HUES6 (cell line): ENCODE measurements around the gene NUSAP1.
A peak's percentile ranks its signal among the peaks of the same experiment; 100 is the strongest.

Source experiments
- H3K27ac ChIP-seq: 2 replicates; pipeline ENCODE4 v1.7.0; 2013; ENCODE audit warnings: low read depth, mild to moderate bottlenecking, low read length, inconsistent platforms
- H3K27me3 ChIP-seq: 2 replicates; pipeline ENCODE4 v1.6.1; 2013; ENCODE audit warnings: low read length; ENCODE audit not compliant: control insufficient read depth, insufficient read depth
- H3K36me3 ChIP-seq: 2 replicates; pipeline ENCODE4 v1.6.1; 2013; ENCODE audit warnings: low read length; ENCODE audit not compliant: control insufficient read depth, insufficient read depth
- H3K4me1 ChIP-seq: 2 replicates; pipeline ENCODE4 v1.6.1; 2013; ENCODE audit warnings: low read length; ENCODE audit not compliant: control insufficient read depth, insufficient read depth
- H3K4me3 ChIP-seq: 2 replicates; pipeline ENCODE4 v1.5.1; 2013; ENCODE audit warnings: low read depth, low read length
- H3K9ac ChIP-seq: one replicate; pipeline ENCODE4 v1.6.1; 2013; ENCODE audit warnings: mild to moderate bottlenecking, low read length
- H3K9me3 ChIP-seq: 2 replicates; pipeline ENCODE4 v1.6.1; 2013; ENCODE audit warnings: low read depth, low read length; ENCODE audit not compliant: control insufficient read depth, insufficient read depth

Gene NUSAP1

DNA sequence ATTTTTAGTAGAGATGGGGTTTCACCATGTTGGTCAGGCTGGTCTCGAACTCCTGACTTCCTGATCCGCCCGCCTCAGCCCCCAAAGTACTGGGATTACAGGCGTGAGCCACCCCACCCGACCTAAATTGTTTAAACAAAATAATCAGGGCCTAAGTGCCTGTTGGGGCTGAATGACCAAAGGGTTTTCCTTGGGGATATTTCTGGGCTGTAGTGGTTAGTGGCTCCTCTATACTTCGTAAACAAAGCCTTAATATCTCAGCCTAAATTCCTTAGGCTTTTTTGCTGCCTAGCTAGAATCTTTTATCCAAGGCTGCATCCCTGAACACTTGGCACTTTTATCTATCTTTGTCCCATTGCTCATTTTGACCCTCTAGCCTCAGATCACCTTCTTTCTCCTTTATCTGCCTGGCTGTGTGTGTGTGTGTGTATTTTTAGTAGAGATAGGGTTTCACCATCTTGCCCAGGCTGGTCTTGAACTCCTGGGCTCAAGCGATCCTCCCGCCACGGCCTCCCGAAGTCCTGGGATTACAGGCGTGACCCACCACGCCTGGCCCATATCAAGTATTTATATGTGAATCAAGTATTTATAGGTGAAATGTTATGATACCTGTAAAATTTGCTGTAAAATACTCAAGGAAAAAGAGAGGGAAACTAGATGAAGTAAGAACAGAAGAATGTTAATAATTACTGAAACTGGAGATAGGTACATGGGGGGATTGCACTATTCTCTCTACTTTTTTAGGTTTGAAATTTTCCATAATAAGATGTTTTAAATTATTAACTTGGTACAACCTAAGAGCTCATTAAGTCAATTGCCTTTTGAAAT is 1.8 kb downstream of the NUSAP1 start:
- Histone ChIP-seq H3K9ac (peak overlapping the region; percentile 27), H3K27ac (no peak overlapping the region), H3K4me1 (no peaks in the 10 kb centered on the region), H3K4me3 (peak overlapping the region; percentile 91), H3K36me3 (peaks cover 22% of the 10 kb centered on the region), H3K9me3 (no peaks in the 10 kb centered on the region), H3K27me3 (no peaks in the 10 kb centered on the region)

DNA sequence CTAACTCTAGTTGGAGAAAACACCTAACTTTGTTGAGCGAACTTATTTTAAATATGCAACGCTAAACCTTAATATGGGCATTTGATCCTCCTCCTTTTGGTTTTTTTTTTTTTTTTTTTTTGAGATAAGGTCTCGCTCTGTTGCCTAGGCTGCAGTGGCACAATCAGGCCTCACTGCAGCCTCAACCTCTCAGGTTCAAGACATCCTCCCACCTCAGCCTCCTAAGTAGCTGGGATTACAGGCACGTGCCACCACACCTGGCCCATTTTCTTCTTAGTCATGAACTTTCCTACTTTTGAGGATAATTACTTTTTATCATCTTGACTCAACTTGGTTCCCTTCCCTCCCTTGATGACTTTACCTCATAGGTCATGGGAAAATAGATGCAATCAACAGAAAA is 3.9 kb downstream of the NUSAP1 start:
- no peaks in the 10 kb centered on the region for H3K4me1 ChIP-seq
- H3K9ac ChIP-seq: no peak overlapping the region
- peaks cover 41% of the 10 kb centered on the region for H3K36me3 ChIP-seq
- H3K9me3 ChIP-seq: no peaks in the 10 kb centered on the region
- no peak overlapping the region for H3K4me3 ChIP-seq
- no peaks in the 10 kb centered on the region for H3K27me3 ChIP-seq
- no peak overlapping the region for H3K27ac ChIP-seq

DNA sequence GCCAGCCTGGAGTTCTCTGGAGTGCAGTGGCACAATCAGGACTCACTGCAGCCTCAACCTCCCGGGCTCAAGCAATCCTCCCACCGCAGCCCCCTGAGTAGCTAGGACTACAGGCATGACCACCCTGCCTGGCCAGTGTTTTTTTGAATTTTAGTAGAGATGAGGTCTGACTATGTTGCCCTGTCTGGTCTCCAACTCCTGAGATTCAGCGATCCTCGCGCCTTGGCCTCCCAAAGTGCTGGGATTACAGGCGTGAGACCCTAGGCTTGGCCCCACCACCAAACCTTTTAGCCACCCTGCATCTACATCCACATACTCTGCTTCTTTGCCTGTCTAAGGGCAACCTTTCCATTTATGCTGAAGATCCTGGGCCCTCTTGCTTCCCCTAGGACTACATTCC is 4.4 kb downstream of the NUSAP1 start:
- H3K9ac ChIP-seq: no peak overlapping the region
- no peak overlapping the region for H3K27ac ChIP-seq
- H3K4me3 ChIP-seq: no peak overlapping the region
- H3K4me1 ChIP-seq: no peaks in the 10 kb centered on the region
- peaks cover 46% of the 10 kb centered on the region for H3K36me3 ChIP-seq
- no peaks in the 10 kb centered on the region for H3K9me3 ChIP-seq
- no peaks in the 10 kb centered on the region for H3K27me3 ChIP-seq

DNA sequence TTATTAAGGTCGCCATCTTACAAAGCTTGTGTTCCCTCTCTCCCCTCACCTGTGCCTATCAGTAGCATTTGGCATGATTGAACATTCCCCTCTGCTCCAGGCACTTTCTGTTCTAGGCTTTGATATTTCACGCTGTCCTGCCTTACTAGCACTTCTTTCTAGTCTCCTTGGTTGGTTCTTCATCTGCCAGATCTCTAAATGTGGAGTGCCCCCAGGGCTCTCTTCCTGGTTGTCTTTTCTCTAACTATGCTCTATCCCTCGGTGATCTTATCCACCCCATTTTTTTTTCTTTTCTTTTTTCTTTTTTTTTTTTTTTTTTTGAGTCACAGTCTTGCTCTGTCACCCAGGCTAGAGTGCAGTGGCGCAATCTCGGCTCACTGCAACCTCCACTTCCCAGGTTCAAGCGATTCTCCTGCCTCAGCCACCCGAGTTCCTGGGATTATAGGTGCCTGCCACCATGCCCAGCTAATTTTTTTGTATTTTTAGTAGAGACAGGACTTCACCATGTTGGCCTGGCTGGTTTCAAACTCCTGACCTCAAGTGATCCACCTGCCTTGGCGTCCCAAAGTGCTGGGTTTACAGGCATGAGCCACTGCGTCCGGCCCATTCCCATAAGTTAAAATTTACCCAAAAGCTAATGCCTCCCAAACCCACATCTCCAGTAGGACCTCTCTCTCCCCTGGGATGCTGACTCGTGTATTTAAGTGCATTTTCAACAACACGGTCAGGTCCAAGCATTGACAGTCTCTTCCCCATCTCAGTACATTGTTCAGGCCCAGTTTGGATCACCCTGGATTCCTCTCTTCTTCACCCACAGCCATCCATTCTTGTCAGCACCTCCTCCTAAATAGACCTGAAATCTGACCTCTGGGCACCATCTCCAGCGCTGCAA is 5.2 kb downstream of the NUSAP1 start:
- Histone ChIP-seq H3K9me3 (no peaks in the 10 kb centered on the region), H3K36me3 (peaks cover 53% of the 10 kb centered on the region), H3K27me3 (no peaks in the 10 kb centered on the region), H3K4me1 (no peaks in the 10 kb centered on the region), H3K27ac (no peak overlapping the region), H3K4me3 (no peak overlapping the region), H3K9ac (no peak overlapping the region)

DNA sequence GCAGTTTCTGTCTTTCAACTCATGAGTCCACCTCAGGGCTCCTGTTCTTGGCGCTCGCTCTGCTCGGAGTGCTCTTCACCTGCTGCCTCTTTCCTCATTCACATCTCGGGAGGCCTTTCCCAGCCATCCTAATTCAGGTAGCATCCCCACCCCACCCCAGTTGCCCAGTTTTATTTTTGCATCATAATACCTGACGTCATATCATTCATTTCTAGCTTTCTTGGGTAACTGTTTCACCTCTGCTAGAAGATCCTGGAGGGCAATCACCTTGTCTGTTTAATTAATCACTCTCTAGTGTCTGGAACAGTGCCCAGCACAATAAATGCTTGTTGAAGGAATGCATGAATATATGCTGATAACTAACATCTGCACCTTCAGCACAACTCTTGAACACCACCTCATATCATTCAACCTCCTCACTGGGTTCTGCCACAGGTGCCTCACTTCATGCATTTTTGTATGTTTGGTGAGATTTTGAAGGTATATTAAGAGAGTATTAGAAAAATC is 7.6 kb downstream of the NUSAP1 start:
- no peaks in the 10 kb centered on the region for H3K27me3 ChIP-seq
- H3K9ac ChIP-seq: no peak overlapping the region
- no peak overlapping the region for H3K27ac ChIP-seq
- no peaks in the 10 kb centered on the region for H3K4me1 ChIP-seq
- no peaks in the 10 kb centered on the region for H3K9me3 ChIP-seq
- no peak overlapping the region for H3K4me3 ChIP-seq
- peaks cover 77% of the 10 kb centered on the region for H3K36me3 ChIP-seq

DNA sequence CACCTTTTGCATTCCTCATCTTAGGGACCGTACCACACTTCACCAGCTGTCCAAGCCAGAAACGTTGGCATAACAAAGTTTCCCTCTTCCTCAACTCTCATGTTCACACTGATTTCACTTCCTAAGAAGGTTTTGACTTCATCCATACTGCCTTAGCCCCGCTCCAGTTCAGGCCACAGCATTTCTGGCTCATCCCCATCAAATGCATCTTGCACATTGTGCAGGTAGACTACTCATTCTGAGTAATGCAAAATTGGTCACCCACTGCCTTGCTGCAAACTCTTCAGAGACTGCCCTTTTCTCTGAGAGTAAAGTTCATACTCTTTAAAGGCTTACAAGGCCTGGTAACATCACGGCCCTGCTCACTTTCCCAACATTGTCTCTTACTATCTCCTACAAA is 8.8 kb downstream of the NUSAP1 start:
- Histone ChIP-seq H3K36me3 (peaks cover 89% of the 10 kb centered on the region), H3K27me3 (no peaks in the 10 kb centered on the region), H3K9me3 (no peaks in the 10 kb centered on the region), H3K9ac (no peak overlapping the region), H3K27ac (no peak overlapping the region), H3K4me3 (no peak overlapping the region), H3K4me1 (no peaks in the 10 kb centered on the region)

DNA sequence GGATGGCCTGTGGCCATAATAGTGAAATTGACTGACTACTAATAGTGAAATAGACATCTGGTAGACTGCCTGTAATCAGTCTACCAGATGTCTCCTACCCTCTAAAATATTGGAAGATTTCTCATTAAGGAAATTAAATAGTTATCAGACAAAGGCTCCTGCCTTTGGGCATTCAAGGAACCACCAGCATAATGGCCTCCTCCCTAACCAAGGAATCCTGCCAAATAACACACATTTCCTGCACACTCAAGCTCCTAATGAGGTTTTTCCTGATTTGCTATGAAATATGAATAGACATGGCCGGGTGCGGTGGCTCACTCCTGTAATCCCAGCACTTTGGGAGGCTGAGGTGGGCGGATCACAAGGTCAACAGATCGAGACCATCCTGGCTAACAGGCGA is 14.6 kb downstream of the NUSAP1 start:
- Histone ChIP-seq H3K9ac (no peak overlapping the region), H3K9me3 (no peaks in the 10 kb centered on the region), H3K27ac (no peak overlapping the region), H3K36me3 (peaks cover 94% of the 10 kb centered on the region), H3K4me3 (no peak overlapping the region), H3K4me1 (no peaks in the 10 kb centered on the region), H3K27me3 (no peaks in the 10 kb centered on the region)

DNA sequence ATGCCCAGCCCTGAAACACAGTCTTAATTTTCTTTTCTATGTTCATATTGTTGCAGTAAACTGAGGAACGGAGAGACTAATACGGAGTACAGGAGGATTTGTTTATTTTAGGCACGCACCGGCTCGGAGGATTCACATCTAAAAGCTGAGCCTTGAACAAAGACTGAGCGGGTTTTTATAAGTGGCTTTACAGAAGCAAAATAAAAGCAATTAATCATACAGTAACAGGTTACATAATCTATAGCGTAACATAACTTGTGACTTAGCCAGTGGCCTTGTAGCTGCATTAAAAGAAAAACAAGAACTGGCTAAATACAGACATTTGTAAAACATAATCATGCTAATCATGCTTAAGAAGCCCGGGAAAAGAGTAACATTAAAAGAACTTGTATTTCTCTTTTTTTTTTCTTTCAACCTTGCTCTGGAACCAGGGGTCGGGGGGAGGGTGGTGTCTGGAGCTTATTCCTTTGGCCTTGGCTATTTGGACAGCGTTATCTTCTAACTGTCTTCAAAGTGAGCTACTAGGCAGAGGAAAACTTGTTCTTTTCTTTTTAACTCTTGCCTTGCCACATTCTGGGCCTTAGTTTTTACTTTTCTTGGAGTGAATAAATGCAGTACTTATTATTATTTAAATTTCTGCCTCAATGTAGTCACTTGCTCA is 17.5 kb downstream of the NUSAP1 start:
- no peaks in the 10 kb centered on the region for H3K27me3 ChIP-seq
- H3K36me3 ChIP-seq: peaks cover 90% of the 10 kb centered on the region
- H3K9ac ChIP-seq: no peak overlapping the region
- no peak overlapping the region for H3K4me3 ChIP-seq
- no peak overlapping the region for H3K27ac ChIP-seq
- H3K9me3 ChIP-seq: no peaks in the 10 kb centered on the region
- H3K4me1 ChIP-seq: no peaks in the 10 kb centered on the region

DNA sequence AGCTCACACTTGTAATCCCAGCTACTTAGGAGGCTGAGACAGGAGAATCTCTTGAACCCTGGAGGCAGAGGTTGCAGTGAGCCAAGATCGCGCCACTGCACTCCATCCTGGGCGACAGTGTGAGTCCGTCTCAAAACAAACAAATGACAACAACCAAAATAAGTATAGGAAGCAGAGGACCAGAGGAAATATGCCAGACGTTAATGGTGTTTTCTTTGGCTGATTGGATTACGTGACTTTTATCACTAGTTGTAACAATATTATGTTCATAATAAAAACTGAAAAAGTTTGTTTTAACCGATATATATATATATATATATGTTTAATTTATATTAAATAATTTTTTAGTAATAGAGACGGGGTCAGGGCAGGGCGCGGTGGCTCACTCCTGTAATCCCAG is 21.7 kb downstream of the NUSAP1 start:
- Histone ChIP-seq H3K9me3 (no peaks in the 10 kb centered on the region), H3K36me3 (peaks cover 91% of the 10 kb centered on the region), H3K9ac (no peak overlapping the region), H3K4me3 (no peak overlapping the region), H3K27me3 (no peaks in the 10 kb centered on the region), H3K27ac (no peak overlapping the region), H3K4me1 (no peaks in the 10 kb centered on the region)

DNA sequence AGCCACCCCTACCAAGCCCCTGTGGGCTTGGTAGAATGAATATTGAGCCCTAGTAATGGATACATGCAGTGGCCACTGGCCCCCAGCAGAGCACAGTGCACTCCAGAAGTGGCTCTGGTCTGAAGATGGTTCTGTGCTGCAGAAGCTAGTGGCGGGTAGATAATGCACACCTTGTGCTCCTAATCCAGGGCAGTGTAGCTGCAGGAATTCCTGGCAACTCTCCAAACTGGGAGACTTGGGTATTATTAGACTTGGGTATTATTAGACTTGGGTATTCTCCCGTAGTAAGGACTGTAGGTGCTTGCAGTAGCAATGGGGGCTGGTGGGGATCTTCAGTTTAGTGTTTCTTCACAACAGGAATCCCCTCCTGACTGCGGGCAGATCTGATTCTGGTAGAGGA is 34.7 kb downstream of the NUSAP1 start:
- Histone ChIP-seq H3K4me1 (no peaks in the 10 kb centered on the region), H3K4me3 (no peak overlapping the region), H3K27ac (no peak overlapping the region), H3K9ac (no peak overlapping the region), H3K27me3 (no peaks in the 10 kb centered on the region), H3K36me3 (peaks cover 88% of the 10 kb centered on the region), H3K9me3 (no peaks in the 10 kb centered on the region)
